HEK293 (cell line): Measurements from ENCODE around the gene CD8B.
"Not testable (repeated sequence)": the region's sequence is repeated elsewhere in the genome, so short reads cannot be mapped to it uniquely, and the experiment has no call there.

ENCODE experiments used
- CTCF ChIP-seq: fragments of 450-650 bp; formaldehyde crosslinking; IDR thresholded peaks from 2 replicates; pipeline ENCODE4 v1.5.1; 2016; ENCODE audit warnings: missing biosample characterization, missing genetic modification characterization
- GLI2 ChIP-seq: fragments of 450-650 bp; formaldehyde crosslinking; IDR thresholded peaks from 2 replicates; pipeline ENCODE4; 2017; ENCODE audit warnings: missing biosample characterization, missing genetic modification characterization, low read depth, borderline replicate concordance
- GLI4 ChIP-seq: fragments of 450-650 bp; formaldehyde crosslinking; IDR thresholded peaks from 2 replicates; pipeline ENCODE4 v1.5.1; 2016; ENCODE audit warnings: missing biosample characterization, missing genetic modification characterization
- MEIS1 ChIP-seq: sonication (generic); formaldehyde crosslinking; IDR thresholded peaks from 2 replicates; pipeline ENCODE4 v1.8.1; 2022; ENCODE audit warnings: missing genetic modification reagents, mild to moderate bottlenecking, borderline replicate concordance
- PBX3 ChIP-seq: sonication (generic); formaldehyde crosslinking; IDR thresholded peaks from 2 replicates; pipeline ENCODE4 v1.8.1; 2022; ENCODE audit warnings: mild to moderate bottlenecking, moderate library complexity, missing genetic modification reagents
- REST ChIP-seq: fragments of 450-650 bp; formaldehyde crosslinking; IDR thresholded peaks from 2 replicates; pipeline ENCODE4 v1.5.1; 2016; ENCODE audit warnings: missing biosample characterization, missing genetic modification characterization
- TCF7L2 ChIP-seq: IDR thresholded peaks from 2 replicates; pipeline ENCODE4 v1.6.1; 2011; ENCODE audit warnings: low read depth, mild to moderate bottlenecking, inconsistent platforms, low read length, moderate library complexity, borderline replicate concordance
- ZIC2 ChIP-seq: fragments of 450-650 bp; formaldehyde crosslinking; IDR thresholded peaks from 2 replicates; pipeline ENCODE4 v1.5.1; 2016; ENCODE audit warnings: missing biosample characterization, missing genetic modification characterization
- ZNF175 ChIP-seq: fragments of 450-650 bp; formaldehyde crosslinking; IDR thresholded peaks from 2 replicates; pipeline ENCODE4 v1.5.1; 2016; ENCODE audit warnings: missing biosample characterization, missing genetic modification characterization
- ZNF274 ChIP-seq, 2 experiments: fragments of 200-500 bp in 1 of 2; fragments of 450-650 bp in 1 of 2; sonication (Bioruptor generic) in 1 of 2; formaldehyde crosslinking in 1 of 2; IDR thresholded peaks; 2 replicates each; pipeline versions ENCODE4 v1.5.1 to v1.6.1; 2014 to 2016; ENCODE audit warnings: borderline replicate concordance in 1 of 2, inconsistent platforms in 1 of 2, low read length in 1 of 2, missing biosample characterization in 1 of 2, missing genetic modification characterization in 1 of 2
- ZNF280C ChIP-seq: fragments of 450-650 bp; formaldehyde crosslinking; IDR thresholded peaks from 2 replicates; pipeline ENCODE4 v1.5.1; 2016; ENCODE audit warnings: missing biosample characterization, missing genetic modification characterization
- ZNF311 ChIP-seq: fragments of 450-650 bp; formaldehyde crosslinking; IDR thresholded peaks from 2 replicates; pipeline ENCODE4 v1.5.1; 2017; ENCODE audit warnings: missing biosample characterization, missing genetic modification characterization, borderline replicate concordance
- ZSCAN30 ChIP-seq: fragments of 450-650 bp; IDR thresholded peaks from 2 replicates; pipeline ENCODE4 v1.5.1; 2018; ENCODE audit warnings: missing biosample characterization, mild to moderate bottlenecking, missing genetic modification characterization, moderate library complexity

- not testable (repeated sequence) for TF ChIP-seq REST (tag by site-specific recombination); ZNF175 (tag by site-specific recombination); CTCF (tag by site-specific recombination); ZIC2; ZNF311; TCF7L2; MEIS1 (CRISPR knock-in tag); ZNF280C (tag by site-specific recombination); GLI2 (tag by site-specific recombination); ZSCAN30 (tag by site-specific recombination); ZNF274 (IDR thresholded peaks at IDR 0.05; ENCODE audit: low read length); ZNF274 (tag by site-specific recombination; IDR thresholded peaks at IDR 0.05; ENCODE audit: borderline replicate concordance); GLI4 (tag by site-specific recombination); PBX3 (CRISPR knock-in tag)
Observed at GRCh38 chr2:86868895-86869468, 7.3 kb upstream of the CD8B start.
